H54 (cell line): ENCODE results near the gene RUBCN.
"Not testable (repeated sequence)": the region's sequence is repeated elsewhere in the genome, so short reads cannot be mapped to it uniquely, and the experiment has no call there.

Experiments
- DNase-seq: peaks from one replicate; pipeline ENCODE4 v3.0.0; 2011; ENCODE audit warnings: low spot score, mixed read lengths; ENCODE audit not compliant: insufficient read length
- FAIRE-seq: peaks from 3 replicates; lab custom pipeline; 2011; peaks lifted over from hg19 to GRCh38; lab: Jason Lieb, UNC
- POLR2A ChIP-seq: IDR thresholded peaks from 2 replicates; pipeline ENCODE4 v1.6.1; 2011; ENCODE audit warnings: low read depth, mild to moderate bottlenecking, low read length

The RUBCN gene

DNA sequence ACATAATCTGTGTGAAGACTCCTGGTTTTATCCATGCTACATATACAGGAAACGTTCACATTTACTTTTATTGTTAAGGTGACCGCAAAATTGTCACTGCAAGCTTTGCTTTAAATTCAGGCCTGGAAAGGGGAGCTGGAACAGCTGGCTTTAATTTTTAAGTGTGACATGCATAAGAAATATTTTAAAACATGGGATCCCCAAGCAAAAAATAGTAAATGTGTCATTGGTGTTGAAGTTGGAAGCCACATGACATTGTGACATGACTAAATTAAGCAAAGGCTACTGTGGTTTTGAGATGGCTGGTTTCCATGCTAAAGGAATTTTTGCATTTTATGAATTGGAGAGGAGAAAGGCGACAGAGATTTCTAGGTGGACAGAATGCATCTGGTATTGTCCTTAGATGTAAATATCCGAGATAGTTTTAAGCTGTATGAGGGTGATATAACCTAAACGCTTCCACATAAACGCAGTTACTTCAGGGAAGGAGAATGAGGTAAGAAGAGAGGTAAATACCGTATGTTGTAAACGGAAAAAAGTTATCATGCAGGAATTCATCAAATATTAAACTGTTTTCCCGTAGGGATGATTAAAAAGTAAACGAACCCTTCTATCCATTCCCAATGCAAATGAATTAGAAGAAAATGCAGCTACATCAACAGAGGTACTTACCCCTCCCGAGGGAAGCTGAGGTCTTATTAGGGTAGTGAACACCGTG lies 12.1 kb upstream of the RUBCN start:
- FAIRE-seq (no peak), DNase-seq (no peak)
- no peak for TF ChIP-seq POLR2A

GRCh38 chr3:197746801-197747237 lies 10.1 kb upstream of the RUBCN start:
- no peak for DNase-seq
- no peak for TF ChIP-seq POLR2A
- no peak for FAIRE-seq

DNA sequence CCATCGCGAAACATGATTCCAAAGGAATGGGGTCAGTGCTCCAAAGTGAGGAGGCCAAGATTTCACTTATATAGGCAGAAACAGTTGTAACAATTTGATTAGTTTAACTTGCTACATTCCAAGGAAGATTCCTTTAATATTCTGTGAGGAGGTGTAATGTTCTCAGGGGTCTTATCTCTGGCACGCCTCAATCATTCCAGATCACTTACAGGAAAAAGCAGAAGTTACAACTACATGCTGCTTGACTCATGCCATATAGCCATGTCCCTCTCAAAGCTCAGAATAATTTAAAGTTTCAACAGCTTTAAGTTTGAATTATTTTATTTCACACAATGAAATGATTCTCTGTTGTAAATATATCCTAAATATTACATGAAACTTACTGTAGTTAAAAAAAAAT lies 9.5 kb upstream of the RUBCN start:
- no peak for TF ChIP-seq POLR2A
- DNase-seq (no peak), FAIRE-seq (no peak)

- no peak for DNase-seq
- TF ChIP-seq POLR2A: no peak
- no peak for FAIRE-seq
Observed at GRCh38 chr3:197742787-197743186, 6.1 kb upstream of the RUBCN start.

DNA sequence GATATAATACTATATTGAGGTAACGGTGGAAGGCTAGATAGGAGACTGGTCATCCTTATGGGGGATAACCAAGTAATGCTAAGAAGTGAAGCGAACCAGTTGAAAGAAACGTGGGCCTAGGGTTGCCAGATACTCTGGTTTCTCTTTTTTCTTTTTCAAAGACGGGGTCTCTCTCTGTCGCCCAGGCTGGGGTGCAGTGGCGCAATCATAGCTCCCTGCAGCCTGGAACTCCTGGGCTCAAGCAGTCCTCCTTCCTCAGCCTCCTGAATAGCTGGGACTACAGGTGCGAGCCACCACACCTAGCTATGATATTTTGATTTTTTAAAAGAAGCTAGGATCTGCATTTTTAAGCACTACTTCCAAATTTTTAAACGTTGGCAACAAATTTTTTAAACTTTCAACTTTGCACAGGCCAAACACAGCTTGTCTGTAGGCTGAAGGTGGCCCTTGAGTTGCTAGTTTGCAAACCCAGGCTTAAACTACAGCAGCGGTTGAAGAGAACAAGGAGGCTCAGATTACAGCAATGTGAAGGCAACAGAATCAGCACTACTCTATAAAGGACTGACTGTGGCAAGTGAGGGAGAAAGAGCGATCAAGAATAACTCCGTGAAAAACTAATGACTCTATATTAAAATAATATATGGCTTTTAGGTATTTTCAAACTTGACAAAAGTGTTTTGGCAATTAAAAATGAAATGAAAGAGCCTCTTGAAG lies 1.2 kb upstream of the RUBCN start:
- DNase-seq (no peak), FAIRE-seq (no peak)
- no peak for TF ChIP-seq POLR2A

GRCh38 chr3:197737319-197737649 lies 580 bp upstream of the RUBCN start:
- no peak for DNase-seq
- no peak for TF ChIP-seq POLR2A
- FAIRE-seq: peak; percentile 52

- DNase-seq (peak; percentile 46), FAIRE-seq (no peak)
- TF ChIP-seq POLR2A: no peak
Observed at GRCh38 chr3:197736010-197736490, 654 bp downstream of the RUBCN start.

DNA sequence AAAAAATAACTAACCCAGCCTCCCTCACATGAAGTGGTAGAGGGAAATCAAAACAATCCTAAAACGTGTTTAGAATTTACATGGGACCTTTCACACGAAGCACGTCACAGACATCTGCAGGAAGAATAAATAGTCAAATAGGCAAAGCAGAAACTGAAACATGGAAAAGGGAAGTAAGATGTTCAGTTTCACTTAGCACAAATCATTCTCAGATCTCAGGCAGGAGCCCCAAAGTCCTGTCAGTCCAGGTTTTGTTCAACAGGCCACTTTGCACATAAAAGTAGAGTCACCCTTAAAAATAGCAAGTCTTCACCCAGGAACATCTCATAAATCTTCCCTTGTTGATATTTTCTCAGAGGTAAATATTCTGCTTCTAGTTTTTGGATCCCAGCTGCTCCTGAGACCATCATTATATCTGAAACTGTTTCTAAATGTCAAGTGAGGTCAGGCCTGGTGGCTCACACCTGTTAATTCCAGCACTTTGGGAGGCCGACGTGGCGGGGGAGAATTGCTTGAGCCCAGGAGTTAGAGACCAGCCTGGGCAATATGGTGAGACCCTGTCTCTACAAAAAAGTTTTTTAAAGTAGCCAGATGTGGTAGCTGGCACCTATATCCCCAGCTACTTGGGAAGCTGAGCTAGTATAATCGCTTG lies 1.9 kb downstream of the RUBCN start:
- no peak for DNase-seq
- FAIRE-seq: no peak
- no peak for TF ChIP-seq POLR2A

GRCh38 chr3:197733042-197733441 lies 3.7 kb downstream of the RUBCN start:
- FAIRE-seq (no peak), DNase-seq (no peak)
- no peak for TF ChIP-seq POLR2A

GRCh38 chr3:197731483-197731882 lies 5.2 kb downstream of the RUBCN start:
- not testable (repeated sequence) for FAIRE-seq, DNase-seq

- not testable (repeated sequence) for FAIRE-seq, DNase-seq
Observed at GRCh38 chr3:197730770-197731169, 5.9 kb downstream of the RUBCN start.

GRCh38 chr3:197730200-197730599 lies 6.5 kb downstream of the RUBCN start:
- DNase-seq: peak; percentile 76
- TF ChIP-seq POLR2A: no peak
- FAIRE-seq: peak; percentile 94

GRCh38 chr3:197728487-197728886 lies 8.2 kb downstream of the RUBCN start:
- no peak for TF ChIP-seq POLR2A
- FAIRE-seq (no peak), DNase-seq (no peak)

DNA sequence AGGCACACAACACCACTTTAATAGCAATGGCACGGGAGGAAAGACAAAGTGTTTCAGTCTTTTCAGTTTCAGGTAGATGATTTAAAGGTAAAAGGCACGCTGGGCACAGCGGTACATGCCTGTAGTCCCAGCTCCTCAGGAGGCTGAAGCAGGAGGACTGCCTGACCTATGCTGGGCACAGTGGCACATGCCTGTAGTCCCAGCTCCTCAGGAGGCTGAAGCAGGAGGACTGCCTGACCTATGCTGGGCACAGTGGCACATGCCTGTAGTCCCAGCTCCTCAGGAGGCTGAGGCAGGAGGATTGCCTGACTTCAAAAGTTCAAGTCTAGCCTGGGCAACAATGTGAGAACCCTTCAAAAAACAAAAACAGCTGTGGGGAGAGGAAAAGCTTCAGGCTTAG lies 8.8 kb downstream of the RUBCN start:
- not testable (repeated sequence) for FAIRE-seq, DNase-seq
